Stomach (tissue), 19 donors: ENCODE data around the gene DCHS2. TPM values are rescaled to one million over a fixed set of nuclear protein-coding genes. Genes with fewer than 3 reads are reported as not detected.

Source experiments
- DNase-seq, 2 donors: peaks; one replicate each; pipeline versions ENCODE4 v3.0.0 to v3.0.0-alpha.2; 2013 to 2019
- H3K27ac ChIP-seq, 5 donors: fragments of 200-600 bp in 4 of 5; sonication (generic) in 4 of 5; one replicate each; pipeline ENCODE4 v1.5.1; 2013 to 2019; ENCODE audit warnings: mild to moderate bottlenecking in 1 of 5, moderate library complexity in 1 of 5
- H3K27me3 ChIP-seq, 3 donors: fragments of 200-600 bp; sonication (generic); one replicate each; pipeline ENCODE4 v1.5.1; 2017 to 2019; ENCODE audit warnings: mixed run types in 1 of 3
- H3K36me3 ChIP-seq, 4 donors: fragments of 200-600 bp; sonication (generic); 1 replicate in 3 of 4; 2 replicates in 1 of 4; pipeline ENCODE4 v1.5.1; 2016 to 2019
- H3K4me1 ChIP-seq, 4 donors: fragments of 200-600 bp; sonication (generic); one replicate each; pipeline ENCODE4 v1.5.1; 2016 to 2019
- H3K4me3 ChIP-seq, 4 donors: fragments of 200-600 bp; sonication (generic) in 3 of 4; one replicate each; pipeline ENCODE4 v1.5.1; 2016 to 2019; ENCODE audit warnings: mild to moderate bottlenecking in 1 of 4
- H3K9me3 ChIP-seq, 4 donors: fragments of 200-600 bp; sonication (generic); one replicate each; pipeline ENCODE4 v1.5.1; 2016 to 2019
- CTCF ChIP-seq, 7 experiments: fragments of 450-650 bp in 4 of 7; fragments of 200-600 bp in 3 of 7; sonication (generic) in 3 of 7; IDR thresholded peaks; one replicate each; pipeline ENCODE4 v1.5.1; 2016 to 2019; ENCODE audit warnings: antibody characterized with exemption in 7 of 7, control low read depth in 2 of 7, mild to moderate bottlenecking in 1 of 7
- EP300 ChIP-seq: sonication (generic); formaldehyde crosslinking; IDR thresholded peaks from one replicate; pipeline ENCODE4 v1.6.1; 2017; ENCODE audit warnings: antibody characterized with exemption
- POLR2A ChIP-seq, 4 donors: fragments of 450-650 bp; IDR thresholded peaks; one replicate each; pipeline ENCODE4 v1.6.1; 2016; ENCODE audit warnings: antibody characterized with exemption in 4 of 4, control low read depth in 2 of 4, mild to moderate bottlenecking in 1 of 4, moderate library complexity in 1 of 4
- POLR2AphosphoS5 ChIP-seq, 3 donors: sonication (generic); formaldehyde crosslinking; IDR thresholded peaks; one replicate each; pipeline ENCODE4 v1.6.1; 2016; ENCODE audit warnings: antibody characterized with exemption in 3 of 3
- WGBS, 5 donors: extraction: QIAGEN DNeasy Blood & Tissue Kit in 3 of 5; methylation state at CpG; one replicate each; pipeline versions ENCODE4 v1.1.5 to v1.1.7; 2013 to 2018; 5-methylcytosine and 5-hydroxymethylcytosine counted together
- intact Hi-C: fragments of 100-400 bp; cut with DNase I; formaldehyde crosslinking; loops from one replicate; pipeline ENCODE4 v1.15.1; 2023; ENCODE audit warnings: low total_unique reads
- long read RNA-seq, 10 donors: transcript quantifications; one replicate each; lab custom pipeline, GENCODE V29; 2026
- polyA plus RNA-seq, 3 donors: library from polyadenylated mRNA; stranded (reverse); fragments of 200-250 nt; gene quantifications; one replicate each; pipeline ENCODE4 v1.2.3, GENCODE V29; 2013
- total RNA-seq, 5 donors: library from RNA; depleted of rRNA; stranded (reverse); fragments of >200 nt; gene quantifications; one replicate each; pipeline versions ENCODE4 v1.1.0 to v1.2.3, GENCODE V29; 2014 to 2016
- donor health status: healthy with polysubstance abuse.
- donor health status: Bipolar disorder and iron deficiency.
- donor health status: healthy.

DCHS2 gene
- total RNA-seq, result 1 to 10 TPM in 3 of 5 donors, not detected in 2; 1.8 to 9.7 (median 9.7) TPM
- 1 to 10 TPM in 1 of 3 donors, under 1 TPM in 2; 0.30 to 1.2 (median 0.31) TPM for polyA plus RNA-seq
- long read RNA-seq, donor 1, result 0 reads
- long read RNA-seq, donor 2, partial matches to known transcripts, result 0 of 1 reads
- long read RNA-seq, donor 2, other reads (novel, unspliced or antisense), result 0 of 1 reads
- long read RNA-seq, donor 3, partial matches to known transcripts, result 0 of 1 reads
- long read RNA-seq, donor 3, other reads (novel, unspliced or antisense), result 0 of 1 reads
- long read RNA-seq, donor 4, result 0 reads
- long read RNA-seq, donor 5, result 0 reads
- long read RNA-seq, donor 6, result 0 reads
- long read RNA-seq, donor 7, result 0 reads
- long read RNA-seq, donor 8, result 0 reads
- long read RNA-seq, donor 9, result 0 reads
- long read RNA-seq, donor 10, result 0 reads

- intact Hi-C loops, result no loop called here
- WGBS, 5 donors, result 0 to 2% (median 1%) methylated on average over 36 to 53 of the region's 53 CpGs
- Histone ChIP-seq H3K4me3 (peak within 1 kb of the TSS; percentile 41 to 58 (median 46)), H3K27ac (peak within 1 kb of the TSS in 4 of 5 donors; percentile 30 to 52 (median 40)), H3K9me3 (no peaks in the 10 kb centered on the region), H3K36me3 (no peaks in the 10 kb centered on the region), H3K27me3 (peaks cover 0 to 47% (median 34%) of the 10 kb centered on the region in 3 donors), H3K4me1 (peaks cover 14 to 34% (median 27%) of the 10 kb centered on the region in 4 donors)
- peak in 1 of 2 donors; percentile 82 for DNase-seq
- TF ChIP-seq POLR2A (IDR thresholded peaks at IDR 0.05) (no peak), CTCF (IDR thresholded peaks at IDR 0.05) (no peak), EP300 (no peak)
Observed at GRCh38 chr4:154491341-154492271, at the start of gene DCHS2. TSS of gene DCHS2 (minus strand) at chr4:154491799. CDS start at chr4:154491355, 444 bp downstream.

GRCh38 chr4:154534296-154534695, 42.7 kb upstream of the DCHS2 start:
- no peak for DNase-seq
- intact Hi-C loops, result no loop called here
- no peaks in the 10 kb centered on the region for H3K27me3 ChIP-seq
- no peaks in the 10 kb centered on the region for H3K4me1 ChIP-seq
- no peak for TF ChIP-seq CTCF (IDR thresholded peaks at IDR 0.05)
- no peak for TF ChIP-seq POLR2A (IDR thresholded peaks at IDR 0.05)
- no peak for TF ChIP-seq POLR2AphosphoS5 (IDR thresholded peaks at IDR 0.05)
- no peak for TF ChIP-seq EP300
- no peak overlapping the region for H3K27ac ChIP-seq
- H3K9me3 ChIP-seq, result no peaks in the 10 kb centered on the region
- H3K36me3 ChIP-seq, result peaks cover 10 to 43% (median 39%) of the 10 kb centered on the region in 4 donors
- H3K4me3 ChIP-seq, result no peak overlapping the region
- 54 to 87% (median 84%) methylated on average over 1 of the region's 1 CpG for WGBS, 5 donors

- 84 to 92% (median 88%) methylated on average over 4 of the region's 4 CpGs for WGBS, 5 donors
- no peak overlapping the region for H3K4me3 ChIP-seq
- peaks cover 0 to 4% (median 0%) of the 10 kb centered on the region in 3 donors for H3K27me3 ChIP-seq
- H3K9me3 ChIP-seq, result no peaks in the 10 kb centered on the region
- no peak overlapping the region for H3K27ac ChIP-seq
- H3K36me3 ChIP-seq, result no peaks in the 10 kb centered on the region
- H3K4me1 ChIP-seq, result no peaks in the 10 kb centered on the region
- no peak for TF ChIP-seq CTCF (IDR thresholded peaks at IDR 0.05)
- TF ChIP-seq POLR2A (IDR thresholded peaks at IDR 0.05), result no peak
- TF ChIP-seq EP300, result no peak
- no peak for TF ChIP-seq POLR2AphosphoS5 (IDR thresholded peaks at IDR 0.05)
- peak in 1 of 2 donors; percentile 33 for DNase-seq
- intact Hi-C loops, result no loop called here
Observed at GRCh38 chr4:154529728-154530519, 38.3 kb upstream of the DCHS2 start.

- intact Hi-C loops, result no loop called here
- H3K4me3 ChIP-seq, result no peak overlapping the region
- peak in 1 of 2 donors; percentile 26 for DNase-seq
- H3K9me3 ChIP-seq, result no peaks in the 10 kb centered on the region
- no peak overlapping the region for H3K27ac ChIP-seq
- H3K4me1 ChIP-seq, result no peaks in the 10 kb centered on the region
- WGBS, 5 donors, result 43 to 61% (median 52%) methylated on average over 2 of the region's 2 CpGs
- H3K36me3 ChIP-seq, result no peaks in the 10 kb centered on the region
- no peak for TF ChIP-seq EP300
- no peak for TF ChIP-seq POLR2AphosphoS5 (IDR thresholded peaks at IDR 0.05)
- TF ChIP-seq CTCF (IDR thresholded peaks at IDR 0.05), result no peak
- TF ChIP-seq POLR2A (IDR thresholded peaks at IDR 0.05), result no peak
- H3K27me3 ChIP-seq, result peaks cover 0 to 13% (median 0%) of the 10 kb centered on the region in 3 donors
Observed at GRCh38 chr4:154528869-154529268, 37.3 kb upstream of the DCHS2 start.
